IMR-90 (cell line): ENCODE measurements around the gene RMC1. TPM values are rescaled to one million over a fixed set of nuclear protein-coding genes. Genes with fewer than 3 reads are reported as not detected.

Experiments used
- ATAC-seq: fragments of 200-7000 bp; cut with Tn5 transposase; 2 replicates; pipeline ENCODE4 v1.9.1; 2020; ENCODE audit warnings: low read depth, mild to moderate bottlenecking, moderate library complexity
- BruUV-seq: library from RNA; stranded (reverse); fragments of 400-500 nt; replicated peaks from 2 replicates; lab custom pipeline; 2021; lab: Mats Ljungman, UMichigan
- CTCF ChIA-PET: fragments of 300-600 bp; formaldehyde crosslinking; extraction: SDS; loops from one replicate; lab custom pipeline; 2021; ENCODE audit warnings: antibody characterized with exemption; lab: Yijun Ruan, JAX
- POLR2A ChIA-PET: fragments of 300-600 bp; sonication (Branson Sonifier 250); formaldehyde crosslinking; loops from one replicate; lab custom pipeline; 2022; ENCODE audit warnings: antibody characterized with exemption; ENCODE audit not compliant: unreplicated experiment; lab: Charles Lee
- DNase-seq: peaks from one replicate; pipeline ENCODE4 v3.0.0; 2013
- H2AFZ ChIP-seq: replicated peaks from 2 replicates; pipeline ENCODE3; 2013; ENCODE audit warnings: low read length, mild to moderate bottlenecking; ENCODE audit not compliant: poor library complexity
- H2AK5ac ChIP-seq: 2 replicates; pipeline ENCODE4 v1.6.1; 2013; ENCODE audit warnings: low read depth, low read length, inconsistent platforms
- H2AK9ac ChIP-seq: replicated peaks from 2 replicates; pipeline ENCODE3; 2013; ENCODE audit warnings: mild to moderate bottlenecking, low read depth, low read length, moderate library complexity; ENCODE audit not compliant: poor library complexity
- H2BK120ac ChIP-seq: 2 replicates; pipeline ENCODE4 v1.6.1; 2013; ENCODE audit warnings: low read depth, low read length, inconsistent platforms
- H2BK15ac ChIP-seq: 3 replicates; pipeline ENCODE4 v1.6.1; 2013; ENCODE audit warnings: low read depth, low read length, inconsistent platforms
- H2BK20ac ChIP-seq: 2 replicates; pipeline ENCODE4 v1.6.1; 2013; ENCODE audit warnings: low read depth, mild to moderate bottlenecking, inconsistent platforms, low read length, moderate library complexity
- H2BK5ac ChIP-seq: 2 replicates; pipeline ENCODE4 v1.6.1; 2013; ENCODE audit warnings: mild to moderate bottlenecking, low read depth, low read length, inconsistent platforms; ENCODE audit not compliant: poor library complexity, severe bottlenecking
- H3K14ac ChIP-seq: replicated peaks from 2 replicates; pipeline ENCODE4 v1.6.1; 2013; ENCODE audit warnings: low read depth, low read length, inconsistent platforms
- H3K18ac ChIP-seq: 2 replicates; pipeline ENCODE4 v1.6.1; 2013; ENCODE audit warnings: low read depth, low read length, control low read depth
- H3K23ac ChIP-seq: 2 replicates; pipeline ENCODE4 v1.6.1; 2013; ENCODE audit warnings: low read depth, low read length, inconsistent platforms
- H3K27ac ChIP-seq: 2 replicates; pipeline ENCODE4 v1.5.1; 2013; ENCODE audit warnings: mild to moderate bottlenecking, control low read depth, low read length; ENCODE audit not compliant: insufficient read depth
- H3K27me3 ChIP-seq: 2 replicates; pipeline ENCODE4 v1.6.1; 2013; ENCODE audit warnings: low read length; ENCODE audit not compliant: control insufficient read depth, insufficient read depth
- H3K36me3 ChIP-seq: 2 replicates; pipeline ENCODE4 v1.6.1; 2013; ENCODE audit warnings: low read length, mixed read lengths; ENCODE audit not compliant: control insufficient read depth, insufficient read depth
- H3K4ac ChIP-seq: 2 replicates; pipeline ENCODE4 v1.6.1; 2013; ENCODE audit warnings: low read depth, low read length, inconsistent platforms
- H3K4me1 ChIP-seq: 2 replicates; pipeline ENCODE4 v1.6.1; 2013; ENCODE audit warnings: low read length, mixed read lengths; ENCODE audit not compliant: control insufficient read depth, insufficient read depth
- H3K4me2 ChIP-seq: 2 replicates; pipeline ENCODE4 v1.6.1; 2013; ENCODE audit warnings: low read depth, mild to moderate bottlenecking, control low read depth, low read length, moderate library complexity
- H3K4me3 ChIP-seq: 2 replicates; pipeline ENCODE4 v1.5.1; 2013; ENCODE audit warnings: low read depth, mild to moderate bottlenecking, control low read depth, low read length, moderate library complexity; ENCODE audit not compliant: insufficient read depth
- H3K56ac ChIP-seq: 2 replicates; pipeline ENCODE4 v1.6.1; 2013; ENCODE audit warnings: low read length, inconsistent platforms; ENCODE audit not compliant: insufficient read depth; ENCODE audit errors: extremely low read depth
- H3K79me1 ChIP-seq, 2 experiments: 2 replicates each; pipeline ENCODE4 v1.6.1; 2013; ENCODE audit warnings: low read length in 2 of 2, inconsistent platforms in 1 of 2, low read depth in 1 of 2
- H3K9ac ChIP-seq: 2 replicates; pipeline ENCODE4 v1.6.1; 2013; ENCODE audit warnings: low read depth, low read length, control low read depth
- H3K9me1 ChIP-seq: 2 replicates; pipeline ENCODE4 v1.6.1; 2013; ENCODE audit warnings: low read length, inconsistent platforms; ENCODE audit not compliant: insufficient read depth
- H3K9me3 ChIP-seq: 2 replicates; pipeline ENCODE4 v1.6.1; 2013; ENCODE audit warnings: low read length; ENCODE audit not compliant: control insufficient read depth, insufficient read depth
- H4K20me1 ChIP-seq: 2 replicates; pipeline ENCODE4 v1.6.1; 2013; ENCODE audit warnings: low read length, inconsistent platforms; ENCODE audit not compliant: insufficient read depth
- H4K5ac ChIP-seq: 2 replicates; pipeline ENCODE4 v1.6.1; 2013; ENCODE audit warnings: mild to moderate bottlenecking, low read depth, low read length, control low read depth
- H4K8ac ChIP-seq, 2 experiments: 2 replicates each; pipeline ENCODE4 v1.6.1; 2013; ENCODE audit warnings: low read depth in 2 of 2, low read length in 2 of 2, control low read depth in 1 of 2, inconsistent platforms in 1 of 2
- H4K91ac ChIP-seq: 2 replicates; pipeline ENCODE4 v1.6.1; 2013; ENCODE audit warnings: low read depth, low read length, inconsistent platforms; ENCODE audit not compliant: insufficient read depth
- BHLHE40 ChIP-seq: fragments of 150-350 bp; IDR thresholded peaks from 2 replicates; pipeline ENCODE4 v1.6.1; 2016; ENCODE audit warnings: mild to moderate bottlenecking, low read depth, low read length
- CEBPB ChIP-seq: IDR thresholded peaks from 2 replicates; pipeline ENCODE4 v1.6.1; 2012; ENCODE audit warnings: low read depth, low read length, improper control_type of control experiment
- FOS ChIP-seq: fragments of 150-350 bp; IDR thresholded peaks from 2 replicates; pipeline ENCODE4 v1.6.1; 2016; ENCODE audit warnings: low read depth, low read length
- MAFK ChIP-seq: IDR thresholded peaks from 2 replicates; pipeline ENCODE4 v1.6.1; 2012; ENCODE audit warnings: low read depth, low read length, improper control_type of control experiment
- MAZ ChIP-seq: IDR thresholded peaks from 2 replicates; pipeline ENCODE4 v1.6.1; 2012; ENCODE audit warnings: low read depth, mild to moderate bottlenecking, low read length, improper control_type of control experiment, moderate library complexity, borderline replicate concordance
- NFE2L2 ChIP-seq: fragments of 150-350 bp; IDR thresholded peaks from 2 replicates; pipeline ENCODE4 v1.6.1; 2016; ENCODE audit warnings: low read depth, mild to moderate bottlenecking, low read length
- POLR2A ChIP-seq: IDR thresholded peaks from 2 replicates; pipeline ENCODE4 v1.6.1; 2012; ENCODE audit warnings: mild to moderate bottlenecking, low read depth, low read length
- RAD21 ChIP-seq: IDR thresholded peaks from 2 replicates; pipeline ENCODE4 v1.6.1; 2012; ENCODE audit warnings: low read length, improper control_type of control experiment
- SMC3 ChIP-seq: fragments of 150-350 bp; IDR thresholded peaks from 2 replicates; pipeline ENCODE4 v1.6.1; 2016; ENCODE audit warnings: low read depth, mild to moderate bottlenecking, antibody characterized with exemption, low read length, moderate library complexity
- WGBS, 2 experiments: methylation state at CpG; one replicate each; pipeline versions ENCODE4 v1.1.5 to v1.1.7; 2013; ENCODE audit warnings: missing lambda C conversion rate in 2 of 2; ENCODE audit not compliant: insufficient read length in 1 of 2; ENCODE audit errors: extremely low coverage in 2 of 2; 5-methylcytosine and 5-hydroxymethylcytosine counted together
- dilution Hi-C: fragments of 300-500 bp; cut with HindIII; formaldehyde crosslinking; loops from one replicate; pipeline ENCODE4 v1.14.3; 2018; ENCODE audit warnings: low sequenced_read_pairs; ENCODE audit not compliant: unreplicated experiment
- in situ Hi-C: fragments of 300-500 bp; cut with MboI; formaldehyde crosslinking; loops from 3 replicates; pipeline ENCODE4 v1.14.3; 2019; ENCODE audit warnings: low sequenced_read_pairs, inconsistent platforms, mixed read lengths
- intact Hi-C: fragments of 100-400 bp; cut with micrococcal nuclease; formaldehyde crosslinking; loops from 2 replicates; pipeline ENCODE4 v1.10.0; 2022
- polyA plus RNA-seq, 3 experiments: library from polyadenylated mRNA; depleted of rRNA; stranded (reverse); fragments of >200 nt; gene quantifications; 2 replicates each; pipeline ENCODE4 v1.2.3, GENCODE V29; 2012; ENCODE audit warnings: low replicate concordance in 1 of 3
- total RNA-seq: library from RNA; depleted of rRNA; stranded (reverse); fragments of >200 nt; gene quantifications from 2 replicates; pipeline ENCODE4 v1.2.3, GENCODE V29; 2012
- TF ChIP-seq, protein P1 (sequence below): fragments of 150-350 bp; IDR thresholded peaks from 2 replicates; pipeline ENCODE4 v1.6.1; 2016; ENCODE audit warnings: low read depth, mild to moderate bottlenecking, low read length, moderate library complexity, borderline replicate concordance
- TF ChIP-seq, protein P2 (sequence below): conservative IDR thresholded peaks from 2 replicates; pipeline ENCODE4 v1.5.1; 2012; ENCODE audit warnings: mild to moderate bottlenecking, low read depth, low read length, improper control_type of control experiment
- TF ChIP-seq, protein P3 (sequence below): fragments of 150-350 bp; IDR thresholded peaks from 2 replicates; pipeline ENCODE4 v1.6.1; 2017; ENCODE audit warnings: mild to moderate bottlenecking, antibody characterized with exemption, low read length, low read depth

The RMC1 gene
- total and polyA plus RNA-seq, 2 of the 4 experiments (the other 2 are of a cell fraction) = 14.2 to 18.0 TPM

DNA sequence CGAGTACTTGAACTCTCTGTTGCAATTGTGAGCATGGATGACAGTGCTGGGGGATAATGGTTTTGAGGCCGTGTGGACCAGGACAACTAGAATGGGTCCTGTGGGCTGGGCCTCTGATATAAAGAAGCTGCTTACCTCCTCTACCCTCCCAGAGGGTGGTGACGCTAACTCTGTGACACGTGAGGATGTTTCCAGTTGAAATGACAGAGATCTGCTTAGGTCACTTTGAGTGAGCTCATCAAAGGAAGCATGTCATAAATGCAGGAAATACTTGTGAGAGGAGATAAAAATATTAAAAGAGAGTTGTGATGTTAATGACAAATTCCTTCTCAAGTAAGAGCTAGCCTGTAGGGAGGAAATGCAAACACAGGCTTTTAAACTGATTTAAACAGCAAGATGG lies 16.4 kb downstream of the RMC1 start (continued):
- TF ChIP-seq, protein P1, sequence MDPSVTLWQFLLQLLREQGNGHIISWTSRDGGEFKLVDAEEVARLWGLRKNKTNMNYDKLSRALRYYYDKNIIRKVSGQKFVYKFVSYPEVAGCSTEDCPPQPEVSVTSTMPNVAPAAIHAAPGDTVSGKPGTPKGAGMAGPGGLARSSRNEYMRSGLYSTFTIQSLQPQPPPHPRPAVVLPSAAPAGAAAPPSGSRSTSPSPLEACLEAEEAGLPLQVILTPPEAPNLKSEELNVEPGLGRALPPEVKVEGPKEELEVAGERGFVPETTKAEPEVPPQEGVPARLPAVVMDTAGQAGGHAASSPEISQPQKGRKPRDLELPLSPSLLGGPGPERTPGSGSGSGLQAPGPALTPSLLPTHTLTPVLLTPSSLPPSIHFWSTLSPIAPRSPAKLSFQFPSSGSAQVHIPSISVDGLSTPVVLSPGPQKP = no peak
- TF ChIP-seq POLR2A = no peak

DNA sequence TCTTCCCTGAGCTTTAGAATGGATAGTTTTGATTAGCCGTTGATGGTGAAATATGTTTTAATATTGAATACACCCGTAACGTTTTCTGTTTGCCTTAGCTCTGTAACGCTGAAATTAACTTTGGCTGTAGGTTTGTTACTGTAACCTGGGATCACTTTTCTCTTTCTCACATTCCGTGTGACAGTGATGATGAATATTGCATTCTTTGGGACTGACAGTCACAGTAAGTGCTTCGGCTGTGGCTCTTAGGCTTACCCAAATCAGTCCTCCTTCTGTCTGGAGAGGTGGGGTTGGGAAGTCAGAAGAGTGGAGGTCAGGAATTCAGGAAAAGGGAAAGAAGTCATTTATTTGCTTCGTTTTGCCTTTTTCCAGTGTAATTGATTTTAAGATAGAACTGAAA lies 18.0 kb downstream of the RMC1 start:
- H3K9me1 ChIP-seq = peaks cover 17% of the 10 kb centered on the region
- H3K4me1 ChIP-seq = peaks cover 8% of the 10 kb centered on the region
- no peak overlapping the region for H2BK20ac ChIP-seq
- no peak for DNase-seq
- H2AFZ ChIP-seq = no peak overlapping the region
- H4K91ac ChIP-seq = no peak overlapping the region
- TF ChIP-seq BHLHE40 (no peak), NFE2L2 (no peak), MAZ (no peak), FOS (no peak), CEBPB (no peak), POLR2A (no peak), RAD21 (no peak), SMC3 (no peak), MAFK (no peak)
- TF ChIP-seq, protein P2, sequence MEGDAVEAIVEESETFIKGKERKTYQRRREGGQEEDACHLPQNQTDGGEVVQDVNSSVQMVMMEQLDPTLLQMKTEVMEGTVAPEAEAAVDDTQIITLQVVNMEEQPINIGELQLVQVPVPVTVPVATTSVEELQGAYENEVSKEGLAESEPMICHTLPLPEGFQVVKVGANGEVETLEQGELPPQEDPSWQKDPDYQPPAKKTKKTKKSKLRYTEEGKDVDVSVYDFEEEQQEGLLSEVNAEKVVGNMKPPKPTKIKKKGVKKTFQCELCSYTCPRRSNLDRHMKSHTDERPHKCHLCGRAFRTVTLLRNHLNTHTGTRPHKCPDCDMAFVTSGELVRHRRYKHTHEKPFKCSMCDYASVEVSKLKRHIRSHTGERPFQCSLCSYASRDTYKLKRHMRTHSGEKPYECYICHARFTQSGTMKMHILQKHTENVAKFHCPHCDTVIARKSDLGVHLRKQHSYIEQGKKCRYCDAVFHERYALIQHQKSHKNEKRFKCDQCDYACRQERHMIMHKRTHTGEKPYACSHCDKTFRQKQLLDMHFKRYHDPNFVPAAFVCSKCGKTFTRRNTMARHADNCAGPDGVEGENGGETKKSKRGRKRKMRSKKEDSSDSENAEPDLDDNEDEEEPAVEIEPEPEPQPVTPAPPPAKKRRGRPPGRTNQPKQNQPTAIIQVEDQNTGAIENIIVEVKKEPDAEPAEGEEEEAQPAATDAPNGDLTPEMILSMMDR = no peak
- TF ChIP-seq, protein P3, sequence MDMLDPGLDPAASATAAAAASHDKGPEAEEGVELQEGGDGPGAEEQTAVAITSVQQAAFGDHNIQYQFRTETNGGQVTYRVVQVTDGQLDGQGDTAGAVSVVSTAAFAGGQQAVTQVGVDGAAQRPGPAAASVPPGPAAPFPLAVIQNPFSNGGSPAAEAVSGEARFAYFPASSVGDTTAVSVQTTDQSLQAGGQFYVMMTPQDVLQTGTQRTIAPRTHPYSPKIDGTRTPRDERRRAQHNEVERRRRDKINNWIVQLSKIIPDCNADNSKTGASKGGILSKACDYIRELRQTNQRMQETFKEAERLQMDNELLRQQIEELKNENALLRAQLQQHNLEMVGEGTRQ = no peak
- TF ChIP-seq, protein P1 = no peak
- no peak overlapping the region for H3K4ac ChIP-seq
- H3K27ac ChIP-seq = no peak overlapping the region
- H2AK5ac ChIP-seq = no peak overlapping the region
- peaks cover 51% of the 10 kb centered on the region for H3K36me3 ChIP-seq
- BruUV-seq = no TSS peak
- dilution Hi-C loops (no loop called here), intact Hi-C loops (no loop called here), in situ Hi-C loops (no loop called here)
- peaks cover 15% of the 10 kb centered on the region; the same call in 1 of the 2 replicates for H4K20me1 ChIP-seq
- no peak overlapping the region for H3K4me2 ChIP-seq
- H4K8ac ChIP-seq = no peak overlapping the region
- H3K14ac ChIP-seq = no peak overlapping the region
- no CpG with 5 or more reads among the region's 7 CpGs for WGBS, 2 experiments
- H2AK9ac ChIP-seq = no peak overlapping the region
- H3K4me3 ChIP-seq = no peak overlapping the region
- ATAC-seq = no peak
- POLR2A ChIA-PET = no interaction called here
- no peaks in the 10 kb centered on the region for H3K9me3 ChIP-seq
- peaks cover 0 to 12% of the 10 kb centered on the region in 2 experiments; a peak in 2 of 4 replicates for H3K79me1 ChIP-seq
- CTCF ChIA-PET = no interaction called here
- no peaks in the 10 kb centered on the region for H3K27me3 ChIP-seq
- H3K9ac ChIP-seq = no peak overlapping the region
- no peak overlapping the region for H3K56ac ChIP-seq
- no peak overlapping the region for H2BK5ac ChIP-seq
- no peak overlapping the region for H4K5ac ChIP-seq
- H2BK120ac ChIP-seq = no peak overlapping the region
- H3K23ac ChIP-seq = no peak overlapping the region
- no peak overlapping the region for H3K18ac ChIP-seq
- no peak overlapping the region for H2BK15ac ChIP-seq
